ENCODE data around the gene RUNX2.
A peak's percentile ranks its signal among the peaks of the same experiment; 100 is the strongest.

The RUNX2 gene

DNA sequence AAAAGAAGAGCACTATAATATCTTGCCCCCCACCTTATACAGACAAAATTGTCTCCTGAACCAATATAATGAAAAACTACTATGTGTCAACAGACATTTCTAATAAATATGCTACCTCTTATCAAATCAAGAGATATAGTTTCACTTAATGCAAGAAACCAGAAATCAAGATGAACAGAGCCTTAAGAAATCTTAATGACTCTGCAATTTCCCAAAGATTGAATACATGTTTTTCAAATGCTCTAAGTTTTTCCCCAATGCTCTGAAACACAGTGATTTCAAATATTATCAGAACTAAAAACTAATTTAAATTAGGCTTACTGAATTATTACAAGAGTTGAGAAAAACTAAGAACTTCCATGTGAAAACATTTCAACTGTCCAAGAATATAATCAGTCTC, 36.3 kb downstream of the RUNX2 start:
- Histone ChIP-seq H3K36me3 (ENCODE audit: control insufficient read depth in 2 of 2, insufficient read depth in 1 of 2, low read length in 2 of 2) (no peaks in the 10 kb centered on the region), H3K4me1 (ENCODE audit: control insufficient read depth, insufficient read depth, low read length) (no peaks in the 10 kb centered on the region), H3K27ac (ENCODE audit: extremely low read depth, low read depth, low read length) (no peak overlapping the region), H3K9me3 (ENCODE audit: control insufficient read depth, insufficient read depth, low read depth, low read length) (no peaks in the 10 kb centered on the region), H3K4me3 (ENCODE audit: low read depth, low read length) (no peak overlapping the region)
- CTCF ChIA-PET: no interaction called here
- TF ChIP-seq ZNF610 (tag by site-specific recombination; IDR thresholded peaks at IDR 0.05; ENCODE audit: borderline replicate concordance) (no peak), ZSCAN30 (tag by site-specific recombination; IDR thresholded peaks at IDR 0.05) (no peak), ZFP3 (tag by site-specific recombination; IDR thresholded peaks at IDR 0.05; ENCODE audit: low read depth) (no peak), TRIM28 (IDR thresholded peaks at IDR 0.05; ENCODE audit: borderline replicate concordance, low read length) (no peak), SETDB1 (IDR thresholded peaks at IDR 0.05; ENCODE audit: insufficient read length, low read length) (no peak), ZNF549 (tag by site-specific recombination; IDR thresholded peaks at IDR 0.05) (no peak), ZNF394 (tag by site-specific recombination; IDR thresholded peaks at IDR 0.05; ENCODE audit: borderline replicate concordance) (no peak), OSR2 (tag by site-specific recombination; IDR thresholded peaks at IDR 0.05) (no peak), ZNF416 (tag by site-specific recombination; IDR thresholded peaks at IDR 0.05) (no peak), FEZF1 (tag by site-specific recombination; IDR thresholded peaks at IDR 0.05) (no peak), REPIN1 (tag by site-specific recombination; IDR thresholded peaks at IDR 0.05; ENCODE audit: low read depth) (no peak), ZNF221 (tag by site-specific recombination; IDR thresholded peaks at IDR 0.05; ENCODE audit: borderline replicate concordance) (no peak)
- TF ChIP-seq, protein P1, sequence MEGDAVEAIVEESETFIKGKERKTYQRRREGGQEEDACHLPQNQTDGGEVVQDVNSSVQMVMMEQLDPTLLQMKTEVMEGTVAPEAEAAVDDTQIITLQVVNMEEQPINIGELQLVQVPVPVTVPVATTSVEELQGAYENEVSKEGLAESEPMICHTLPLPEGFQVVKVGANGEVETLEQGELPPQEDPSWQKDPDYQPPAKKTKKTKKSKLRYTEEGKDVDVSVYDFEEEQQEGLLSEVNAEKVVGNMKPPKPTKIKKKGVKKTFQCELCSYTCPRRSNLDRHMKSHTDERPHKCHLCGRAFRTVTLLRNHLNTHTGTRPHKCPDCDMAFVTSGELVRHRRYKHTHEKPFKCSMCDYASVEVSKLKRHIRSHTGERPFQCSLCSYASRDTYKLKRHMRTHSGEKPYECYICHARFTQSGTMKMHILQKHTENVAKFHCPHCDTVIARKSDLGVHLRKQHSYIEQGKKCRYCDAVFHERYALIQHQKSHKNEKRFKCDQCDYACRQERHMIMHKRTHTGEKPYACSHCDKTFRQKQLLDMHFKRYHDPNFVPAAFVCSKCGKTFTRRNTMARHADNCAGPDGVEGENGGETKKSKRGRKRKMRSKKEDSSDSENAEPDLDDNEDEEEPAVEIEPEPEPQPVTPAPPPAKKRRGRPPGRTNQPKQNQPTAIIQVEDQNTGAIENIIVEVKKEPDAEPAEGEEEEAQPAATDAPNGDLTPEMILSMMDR (tag by site-specific recombination; IDR thresholded peaks at IDR 0.05): no peak
- TF ChIP-seq, protein P2, sequence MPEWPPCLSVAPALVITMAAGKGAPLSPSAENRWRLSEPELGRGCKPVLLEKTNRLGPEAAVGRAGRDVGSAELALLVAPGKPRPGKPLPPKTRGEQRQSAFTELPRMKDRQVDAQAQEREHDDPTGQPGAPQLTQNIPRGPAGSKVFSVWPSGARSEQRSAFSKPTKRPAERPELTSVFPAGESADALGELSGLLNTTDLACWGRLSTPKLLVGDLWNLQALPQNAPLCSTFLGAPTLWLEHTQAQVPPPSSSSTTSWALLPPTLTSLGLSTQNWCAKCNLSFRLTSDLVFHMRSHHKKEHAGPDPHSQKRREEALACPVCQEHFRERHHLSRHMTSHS (tag by site-specific recombination; IDR thresholded peaks at IDR 0.05): no peak
- POLR2A ChIA-PET: no interaction called here

DNA sequence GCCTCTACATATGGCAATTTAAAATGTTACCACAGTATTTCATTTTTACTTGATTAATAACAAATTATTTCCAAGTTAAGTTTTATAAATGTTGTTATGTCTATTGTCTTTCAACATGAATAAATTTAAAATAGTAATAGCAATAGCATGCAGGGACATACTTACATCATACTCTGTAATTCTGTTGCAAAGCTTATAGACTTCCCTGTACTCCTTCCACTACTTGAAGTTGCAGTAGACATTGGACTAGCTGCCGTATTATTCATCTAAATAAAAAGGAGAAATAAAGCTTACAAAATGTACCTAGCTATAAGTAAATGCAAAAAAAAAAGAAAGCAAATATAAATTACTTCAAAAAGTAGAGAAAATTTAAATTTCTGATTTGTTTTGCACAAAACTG, 36.9 kb downstream of the RUNX2 start:
- Histone ChIP-seq H3K9me3 (ENCODE audit: control insufficient read depth, insufficient read depth, low read depth, low read length) (no peaks in the 10 kb centered on the region), H3K4me1 (ENCODE audit: control insufficient read depth, insufficient read depth, low read length) (no peaks in the 10 kb centered on the region), H3K36me3 (ENCODE audit: control insufficient read depth in 2 of 2, insufficient read depth in 1 of 2, low read length in 2 of 2) (no peaks in the 10 kb centered on the region), H3K27ac (ENCODE audit: extremely low read depth, low read depth, low read length) (no peak overlapping the region), H3K4me3 (ENCODE audit: low read depth, low read length) (no peak overlapping the region)
- TF ChIP-seq ZNF214 (tag by site-specific recombination; IDR thresholded peaks at IDR 0.05; ENCODE audit: borderline replicate concordance) (no peak), ZNF521 (tag by site-specific recombination; IDR thresholded peaks at IDR 0.05) (no peak), GFI1B (tag by site-specific recombination; IDR thresholded peaks at IDR 0.05) (no peak)
- TF ChIP-seq, protein P3, sequence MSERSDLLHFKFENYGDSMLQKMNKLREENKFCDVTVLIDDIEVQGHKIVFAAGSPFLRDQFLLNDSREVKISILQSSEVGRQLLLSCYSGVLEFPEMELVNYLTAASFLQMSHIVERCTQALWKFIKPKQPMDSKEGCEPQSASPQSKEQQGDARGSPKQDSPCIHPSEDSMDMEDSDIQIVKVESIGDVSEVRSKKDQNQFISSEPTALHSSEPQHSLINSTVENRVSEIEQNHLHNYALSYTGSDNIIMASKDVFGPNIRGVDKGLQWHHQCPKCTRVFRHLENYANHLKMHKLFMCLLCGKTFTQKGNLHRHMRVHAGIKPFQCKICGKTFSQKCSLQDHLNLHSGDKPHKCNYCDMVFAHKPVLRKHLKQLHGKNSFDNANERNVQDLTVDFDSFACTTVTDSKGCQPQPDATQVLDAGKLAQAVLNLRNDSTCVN (tag by site-specific recombination; optimal IDR thresholded peaks at IDR 0.05): no peak
- ChIA-PET POLR2A (no interaction called here), CTCF (interaction anchor here (0.7 kb wide), 1 partner anchor 15 kb away, joined by 3 read pairs; no protein-coding TSS in a partner anchor)

DNA sequence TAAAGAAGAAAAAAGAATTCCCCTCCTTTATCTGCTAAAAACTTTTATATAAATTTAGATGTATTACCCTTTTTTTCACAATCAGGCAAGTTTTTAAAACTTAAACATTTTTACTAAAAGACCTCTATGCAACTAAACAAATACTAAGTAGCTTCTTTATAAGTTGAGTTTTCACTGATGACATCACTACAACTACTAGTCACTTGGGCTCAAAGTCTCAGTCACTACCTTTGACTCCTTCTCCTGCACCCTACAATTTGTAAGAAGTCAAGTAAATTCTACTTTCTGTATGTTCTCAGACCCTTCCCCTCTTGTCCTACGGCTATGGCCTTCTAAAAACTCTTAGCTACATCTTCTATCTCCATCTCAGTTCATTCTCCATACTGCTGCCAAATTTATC, 38.4 kb downstream of the RUNX2 start:
- Histone ChIP-seq H3K4me3 (ENCODE audit: low read depth, low read length) (no peak overlapping the region), H3K36me3 (ENCODE audit: control insufficient read depth in 2 of 2, insufficient read depth in 1 of 2, low read length in 2 of 2) (no peaks in the 10 kb centered on the region), H3K27ac (ENCODE audit: extremely low read depth, low read depth, low read length) (no peak overlapping the region), H3K4me1 (ENCODE audit: control insufficient read depth, insufficient read depth, low read length) (peaks cover 4% of the 10 kb centered on the region; the same call in 1 of the 2 replicates), H3K9me3 (ENCODE audit: control insufficient read depth, insufficient read depth, low read depth, low read length) (no peaks in the 10 kb centered on the region)
- TF ChIP-seq, protein P4, sequence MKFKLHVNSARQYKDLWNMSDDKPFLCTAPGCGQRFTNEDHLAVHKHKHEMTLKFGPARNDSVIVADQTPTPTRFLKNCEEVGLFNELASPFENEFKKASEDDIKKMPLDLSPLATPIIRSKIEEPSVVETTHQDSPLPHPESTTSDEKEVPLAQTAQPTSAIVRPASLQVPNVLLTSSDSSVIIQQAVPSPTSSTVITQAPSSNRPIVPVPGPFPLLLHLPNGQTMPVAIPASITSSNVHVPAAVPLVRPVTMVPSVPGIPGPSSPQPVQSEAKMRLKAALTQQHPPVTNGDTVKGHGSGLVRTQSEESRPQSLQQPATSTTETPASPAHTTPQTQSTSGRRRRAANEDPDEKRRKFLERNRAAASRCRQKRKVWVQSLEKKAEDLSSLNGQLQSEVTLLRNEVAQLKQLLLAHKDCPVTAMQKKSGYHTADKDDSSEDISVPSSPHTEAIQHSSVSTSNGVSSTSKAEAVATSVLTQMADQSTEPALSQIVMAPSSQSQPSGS (tag by site-specific recombination; IDR thresholded peaks at IDR 0.05; ENCODE audit: low read depth): peak; percentile 52
- no peak for TF ChIP-seq ZFP3 (tag by site-specific recombination; IDR thresholded peaks at IDR 0.05; ENCODE audit: low read depth)
- POLR2A ChIA-PET: interaction anchor here (2.0 kb wide), 1 partner anchor 11 kb away, joined by 16 read pairs; the partner anchor contains the start of gene SUPT3H
- CTCF ChIA-PET: interaction anchor here (0.5 to 1.7 kb wide), 6 partner anchors 10 to 736 kb away, joined by 3 to 6 read pairs (median 4); partner anchors contain the start of gene SUPT3H
